ENCODE measurements around the gene PLEKHG3. TPM values are rescaled to one million over a fixed set of nuclear protein-coding genes. Genes with fewer than 3 reads are reported as not detected.

Gene PLEKHG3
- total and polyA plus RNA-seq, 2 experiments from 2014 or later, result 23.0 to 83.1 TPM

DNA sequence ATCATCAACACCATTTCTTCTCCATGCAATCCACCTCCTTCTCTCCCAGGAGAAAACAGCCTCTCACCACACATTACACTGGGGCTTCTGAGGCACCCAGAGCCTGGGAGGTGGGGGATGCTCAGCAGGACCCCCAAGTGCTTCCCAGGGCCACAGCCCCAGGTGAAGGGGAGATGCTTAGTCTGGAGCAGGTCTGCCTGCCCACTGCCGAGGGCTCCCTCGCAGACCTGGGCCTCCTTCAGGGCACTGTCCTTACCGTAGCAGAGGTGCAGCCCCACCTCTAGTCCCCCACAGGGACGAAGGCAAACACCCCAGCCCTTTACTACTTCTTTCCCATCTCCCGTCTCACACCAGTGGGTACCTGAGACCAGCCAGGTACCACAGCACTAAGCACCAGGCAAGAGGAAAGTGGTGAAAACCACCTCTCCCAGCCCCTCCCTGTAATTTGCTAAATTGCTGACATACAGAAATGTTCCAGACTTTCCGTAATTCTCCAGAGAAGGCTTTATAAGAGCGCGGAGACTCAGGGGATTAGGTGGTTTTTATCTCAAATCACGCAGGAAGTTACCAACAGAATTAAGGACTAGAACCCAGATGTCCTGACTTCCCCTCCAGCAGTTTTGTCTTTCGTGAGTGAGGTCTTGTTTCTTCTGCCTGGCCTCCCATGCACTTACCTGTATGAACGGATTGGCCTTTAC is 59.0 kb downstream of the PLEKHG3 start:
- Histone ChIP-seq H3K4me3 (no peak overlapping the region), H3K79me2 (replicated peaks; ENCODE audit: insufficient read depth) (no peaks in the 10 kb centered on the region), H3K4me1 (ENCODE audit: insufficient read depth) (peaks cover 34% of the 10 kb centered on the region), H3K9me2 (ENCODE audit: insufficient read depth) (no peaks in the 10 kb centered on the region), H3K4me2 (peak overlapping the region; percentile 78; the same call in 1 of the 2 replicates), H3K27me3 (ENCODE audit: insufficient read depth) (no peaks in the 10 kb centered on the region), H3K27ac (ENCODE audit: low read depth) (no peak overlapping the region), H2AFZ (no peak overlapping the region), H3K36me3 (ENCODE audit: insufficient read depth) (no peaks in the 10 kb centered on the region), H4K20me1 (replicated peaks; ENCODE audit: insufficient read depth) (no peaks in the 10 kb centered on the region), H3F3A (replicated peaks; ENCODE audit: low read depth) (peaks cover 10% of the 10 kb centered on the region; the same call in 1 of the 2 replicates)
- TF ChIP-seq ZNF331 (CRISPR knock-in tag; IDR thresholded peaks at IDR 0.05; ENCODE audit: low read depth) (no peak), ZNF114 (CRISPR knock-in tag; IDR thresholded peaks at IDR 0.05) (no peak), EZH2phosphoT487 (IDR thresholded peaks at IDR 0.05; ENCODE audit: unreplicated experiment) (no peak), NANOG (IDR thresholded peaks at IDR 0.05; ENCODE audit: borderline replicate concordance) (no peak), STAT1 (IDR thresholded peaks at IDR 0.05; ENCODE audit: unreplicated experiment) (no peak), JUNB (IDR thresholded peaks at IDR 0.05; ENCODE audit: unreplicated experiment) (no peak), CREB1 (CRISPR knock-in tag; IDR thresholded peaks at IDR 0.05; ENCODE audit: low read depth) (no peak), POLR2AphosphoS5 (IDR thresholded peaks at IDR 0.05; ENCODE audit: low read depth) (no peak), EZH2 (IDR thresholded peaks at IDR 0.05; ENCODE audit: low read depth, unreplicated experiment) (no peak)
- TF ChIP-seq, protein P1, sequence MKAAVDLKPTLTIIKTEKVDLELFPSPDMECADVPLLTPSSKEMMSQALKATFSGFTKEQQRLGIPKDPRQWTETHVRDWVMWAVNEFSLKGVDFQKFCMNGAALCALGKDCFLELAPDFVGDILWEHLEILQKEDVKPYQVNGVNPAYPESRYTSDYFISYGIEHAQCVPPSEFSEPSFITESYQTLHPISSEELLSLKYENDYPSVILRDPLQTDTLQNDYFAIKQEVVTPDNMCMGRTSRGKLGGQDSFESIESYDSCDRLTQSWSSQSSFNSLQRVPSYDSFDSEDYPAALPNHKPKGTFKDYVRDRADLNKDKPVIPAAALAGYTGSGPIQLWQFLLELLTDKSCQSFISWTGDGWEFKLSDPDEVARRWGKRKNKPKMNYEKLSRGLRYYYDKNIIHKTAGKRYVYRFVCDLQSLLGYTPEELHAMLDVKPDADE (IDR thresholded peaks at IDR 0.05), result no peak
- TF ChIP-seq, protein P2, sequence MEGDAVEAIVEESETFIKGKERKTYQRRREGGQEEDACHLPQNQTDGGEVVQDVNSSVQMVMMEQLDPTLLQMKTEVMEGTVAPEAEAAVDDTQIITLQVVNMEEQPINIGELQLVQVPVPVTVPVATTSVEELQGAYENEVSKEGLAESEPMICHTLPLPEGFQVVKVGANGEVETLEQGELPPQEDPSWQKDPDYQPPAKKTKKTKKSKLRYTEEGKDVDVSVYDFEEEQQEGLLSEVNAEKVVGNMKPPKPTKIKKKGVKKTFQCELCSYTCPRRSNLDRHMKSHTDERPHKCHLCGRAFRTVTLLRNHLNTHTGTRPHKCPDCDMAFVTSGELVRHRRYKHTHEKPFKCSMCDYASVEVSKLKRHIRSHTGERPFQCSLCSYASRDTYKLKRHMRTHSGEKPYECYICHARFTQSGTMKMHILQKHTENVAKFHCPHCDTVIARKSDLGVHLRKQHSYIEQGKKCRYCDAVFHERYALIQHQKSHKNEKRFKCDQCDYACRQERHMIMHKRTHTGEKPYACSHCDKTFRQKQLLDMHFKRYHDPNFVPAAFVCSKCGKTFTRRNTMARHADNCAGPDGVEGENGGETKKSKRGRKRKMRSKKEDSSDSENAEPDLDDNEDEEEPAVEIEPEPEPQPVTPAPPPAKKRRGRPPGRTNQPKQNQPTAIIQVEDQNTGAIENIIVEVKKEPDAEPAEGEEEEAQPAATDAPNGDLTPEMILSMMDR (conservative IDR thresholded peaks at IDR 0.05; ENCODE audit: low read depth in 2 of 2), result no peak
- TF ChIP-seq, protein P3, sequence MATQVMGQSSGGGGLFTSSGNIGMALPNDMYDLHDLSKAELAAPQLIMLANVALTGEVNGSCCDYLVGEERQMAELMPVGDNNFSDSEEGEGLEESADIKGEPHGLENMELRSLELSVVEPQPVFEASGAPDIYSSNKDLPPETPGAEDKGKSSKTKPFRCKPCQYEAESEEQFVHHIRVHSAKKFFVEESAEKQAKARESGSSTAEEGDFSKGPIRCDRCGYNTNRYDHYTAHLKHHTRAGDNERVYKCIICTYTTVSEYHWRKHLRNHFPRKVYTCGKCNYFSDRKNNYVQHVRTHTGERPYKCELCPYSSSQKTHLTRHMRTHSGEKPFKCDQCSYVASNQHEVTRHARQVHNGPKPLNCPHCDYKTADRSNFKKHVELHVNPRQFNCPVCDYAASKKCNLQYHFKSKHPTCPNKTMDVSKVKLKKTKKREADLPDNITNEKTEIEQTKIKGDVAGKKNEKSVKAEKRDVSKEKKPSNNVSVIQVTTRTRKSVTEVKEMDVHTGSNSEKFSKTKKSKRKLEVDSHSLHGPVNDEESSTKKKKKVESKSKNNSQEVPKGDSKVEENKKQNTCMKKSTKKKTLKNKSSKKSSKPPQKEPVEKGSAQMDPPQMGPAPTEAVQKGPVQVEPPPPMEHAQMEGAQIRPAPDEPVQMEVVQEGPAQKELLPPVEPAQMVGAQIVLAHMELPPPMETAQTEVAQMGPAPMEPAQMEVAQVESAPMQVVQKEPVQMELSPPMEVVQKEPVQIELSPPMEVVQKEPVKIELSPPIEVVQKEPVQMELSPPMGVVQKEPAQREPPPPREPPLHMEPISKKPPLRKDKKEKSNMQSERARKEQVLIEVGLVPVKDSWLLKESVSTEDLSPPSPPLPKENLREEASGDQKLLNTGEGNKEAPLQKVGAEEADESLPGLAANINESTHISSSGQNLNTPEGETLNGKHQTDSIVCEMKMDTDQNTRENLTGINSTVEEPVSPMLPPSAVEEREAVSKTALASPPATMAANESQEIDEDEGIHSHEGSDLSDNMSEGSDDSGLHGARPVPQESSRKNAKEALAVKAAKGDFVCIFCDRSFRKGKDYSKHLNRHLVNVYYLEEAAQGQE (IDR thresholded peaks at IDR 0.05; ENCODE audit: unreplicated experiment), result no peak
- TF ChIP-seq, protein P4, sequence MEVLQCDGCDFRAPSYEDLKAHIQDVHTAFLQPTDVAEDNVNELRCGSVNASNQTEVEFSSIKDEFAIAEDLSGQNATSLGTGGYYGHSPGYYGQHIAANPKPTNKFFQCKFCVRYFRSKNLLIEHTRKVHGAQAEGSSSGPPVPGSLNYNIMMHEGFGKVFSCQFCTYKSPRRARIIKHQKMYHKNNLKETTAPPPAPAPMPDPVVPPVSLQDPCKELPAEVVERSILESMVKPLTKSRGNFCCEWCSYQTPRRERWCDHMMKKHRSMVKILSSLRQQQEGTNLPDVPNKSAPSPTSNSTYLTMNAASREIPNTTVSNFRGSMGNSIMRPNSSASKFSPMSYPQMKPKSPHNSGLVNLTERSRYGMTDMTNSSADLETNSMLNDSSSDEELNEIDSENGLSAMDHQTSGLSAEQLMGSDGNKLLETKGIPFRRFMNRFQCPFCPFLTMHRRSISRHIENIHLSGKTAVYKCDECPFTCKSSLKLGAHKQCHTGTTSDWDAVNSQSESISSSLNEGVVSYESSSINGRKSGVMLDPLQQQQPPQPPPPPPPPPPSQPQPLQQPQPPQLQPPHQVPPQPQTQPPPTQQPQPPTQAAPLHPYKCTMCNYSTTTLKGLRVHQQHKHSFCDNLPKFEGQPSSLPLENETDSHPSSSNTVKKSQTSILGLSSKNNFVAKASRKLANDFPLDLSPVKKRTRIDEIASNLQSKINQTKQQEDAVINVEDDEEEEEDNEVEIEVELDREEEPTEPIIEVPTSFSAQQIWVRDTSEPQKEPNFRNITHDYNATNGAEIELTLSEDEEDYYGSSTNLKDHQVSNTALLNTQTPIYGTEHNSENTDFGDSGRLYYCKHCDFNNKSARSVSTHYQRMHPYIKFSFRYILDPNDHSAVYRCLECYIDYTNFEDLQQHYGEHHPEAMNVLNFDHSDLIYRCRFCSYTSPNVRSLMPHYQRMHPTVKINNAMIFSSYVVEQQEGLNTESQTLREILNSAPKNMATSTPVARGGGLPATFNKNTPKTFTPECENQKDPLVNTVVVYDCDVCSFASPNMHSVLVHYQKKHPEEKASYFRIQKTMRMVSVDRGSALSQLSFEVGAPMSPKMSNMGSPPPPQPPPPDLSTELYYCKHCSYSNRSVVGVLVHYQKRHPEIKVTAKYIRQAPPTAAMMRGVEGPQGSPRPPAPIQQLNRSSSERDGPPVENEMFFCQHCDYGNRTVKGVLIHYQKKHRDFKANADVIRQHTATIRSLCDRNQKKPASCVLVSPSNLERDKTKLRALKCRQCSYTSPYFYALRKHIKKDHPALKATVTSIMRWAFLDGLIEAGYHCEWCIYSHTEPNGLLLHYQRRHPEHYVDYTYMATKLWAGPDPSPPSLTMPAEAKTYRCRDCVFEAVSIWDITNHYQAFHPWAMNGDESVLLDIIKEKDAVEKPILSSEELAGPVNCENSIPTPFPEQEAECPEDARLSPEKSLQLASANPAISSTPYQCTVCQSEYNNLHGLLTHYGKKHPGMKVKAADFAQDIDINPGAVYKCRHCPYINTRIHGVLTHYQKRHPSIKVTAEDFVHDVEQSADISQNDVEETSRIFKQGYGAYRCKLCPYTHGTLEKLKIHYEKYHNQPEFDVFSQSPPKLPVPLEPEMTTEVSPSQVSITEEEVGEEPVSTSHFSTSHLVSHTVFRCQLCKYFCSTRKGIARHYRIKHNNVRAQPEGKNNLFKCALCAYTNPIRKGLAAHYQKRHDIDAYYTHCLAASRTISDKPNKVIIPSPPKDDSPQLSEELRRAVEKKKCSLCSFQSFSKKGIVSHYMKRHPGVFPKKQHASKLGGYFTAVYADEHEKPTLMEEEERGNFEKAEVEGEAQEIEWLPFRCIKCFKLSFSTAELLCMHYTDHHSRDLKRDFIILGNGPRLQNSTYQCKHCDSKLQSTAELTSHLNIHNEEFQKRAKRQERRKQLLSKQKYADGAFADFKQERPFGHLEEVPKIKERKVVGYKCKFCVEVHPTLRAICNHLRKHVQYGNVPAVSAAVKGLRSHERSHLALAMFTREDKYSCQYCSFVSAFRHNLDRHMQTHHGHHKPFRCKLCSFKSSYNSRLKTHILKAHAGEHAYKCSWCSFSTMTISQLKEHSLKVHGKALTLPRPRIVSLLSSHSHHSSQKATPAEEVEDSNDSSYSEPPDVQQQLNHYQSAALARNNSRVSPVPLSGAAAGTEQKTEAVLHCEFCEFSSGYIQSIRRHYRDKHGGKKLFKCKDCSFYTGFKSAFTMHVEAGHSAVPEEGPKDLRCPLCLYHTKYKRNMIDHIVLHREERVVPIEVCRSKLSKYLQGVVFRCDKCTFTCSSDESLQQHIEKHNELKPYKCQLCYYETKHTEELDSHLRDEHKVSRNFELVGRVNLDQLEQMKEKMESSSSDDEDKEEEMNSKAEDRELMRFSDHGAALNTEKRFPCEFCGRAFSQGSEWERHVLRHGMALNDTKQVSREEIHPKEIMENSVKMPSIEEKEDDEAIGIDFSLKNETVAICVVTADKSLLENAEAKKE (CRISPR knock-in tag; IDR thresholded peaks at IDR 0.05), result no peak
- DNase-seq (ENCODE audit: low spot score) (no peak), ATAC-seq (no peak)
- no peaks in the 10 kb centered on the region for H3K9me3 Mint-ChIP-seq
- H3K4me3 Mint-ChIP-seq, result no peak overlapping the region
- H3K36me3 Mint-ChIP-seq (ENCODE audit: low read depth), result no peaks in the 10 kb centered on the region; the same call in 2 of the 3 replicates
- H3K4me1 Mint-ChIP-seq, result peaks cover 70% of the 10 kb centered on the region
- peaks cover 20% of the 10 kb centered on the region for H3K27me3 Mint-ChIP-seq (ENCODE audit: insufficient read depth, low read depth, poor library complexity)
- no peak overlapping the region for H3K27ac Mint-ChIP-seq
